HFF-Myc (cell line): ENCODE results near the gene ATMIN.

ENCODE experiments used
- DNase-seq: peaks from one replicate; pipeline ENCODE4 v3.0.0-alpha.2; 2011; ENCODE audit warnings: low read depth; ENCODE audit errors: extremely low read depth
- H3K4me3 ChIP-seq: replicated peaks from 2 replicates; pipeline ENCODE4 v1.5.1; 2011; ENCODE audit warnings: low read depth, mild to moderate bottlenecking, control low read depth, low read length
- TF ChIP-seq, protein P1 (sequence below): IDR thresholded peaks from 2 replicates; pipeline ENCODE4 v1.5.1; 2012; ENCODE audit warnings: mild to moderate bottlenecking, low read depth, low read length, control low read depth; ENCODE audit errors: missing control alignments

The ATMIN gene

DNA sequence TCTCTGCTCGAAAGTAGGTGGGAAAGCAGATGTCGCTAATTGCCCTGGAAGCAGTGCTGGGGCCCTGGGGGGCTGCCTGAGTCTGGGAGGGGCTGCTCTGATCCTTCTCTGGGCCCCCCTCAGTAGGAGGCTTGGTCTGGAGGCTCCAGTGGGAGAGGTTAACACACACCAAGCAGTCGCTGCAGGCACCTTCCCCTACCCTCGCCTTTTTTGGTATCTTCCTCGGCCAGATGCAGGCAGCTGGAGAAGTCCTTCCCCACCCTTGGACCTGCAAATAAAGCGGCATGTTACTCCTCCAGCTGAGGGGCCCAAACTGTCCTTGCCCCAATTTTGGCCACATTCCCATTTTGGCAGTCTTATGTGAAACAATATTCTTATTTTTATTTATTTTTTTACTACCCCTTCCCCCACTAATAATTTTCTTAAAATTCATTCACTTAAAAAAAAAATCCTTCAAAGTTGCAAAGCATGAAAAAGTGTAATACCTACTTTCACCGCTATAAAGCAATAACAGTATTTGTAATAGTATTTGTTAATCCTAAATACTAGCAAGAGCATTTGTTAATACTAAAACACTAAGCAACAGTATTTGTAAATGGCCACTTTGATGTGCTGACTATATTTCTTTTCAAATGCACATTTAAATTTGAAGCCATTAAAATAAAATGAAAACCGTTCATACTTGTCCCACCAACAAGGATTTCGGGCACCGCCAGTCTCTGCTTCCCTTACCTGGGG lies 26.4 kb downstream of the ATMIN start:
- no peak overlapping the region for H3K4me3 ChIP-seq
- TF ChIP-seq, protein P1, sequence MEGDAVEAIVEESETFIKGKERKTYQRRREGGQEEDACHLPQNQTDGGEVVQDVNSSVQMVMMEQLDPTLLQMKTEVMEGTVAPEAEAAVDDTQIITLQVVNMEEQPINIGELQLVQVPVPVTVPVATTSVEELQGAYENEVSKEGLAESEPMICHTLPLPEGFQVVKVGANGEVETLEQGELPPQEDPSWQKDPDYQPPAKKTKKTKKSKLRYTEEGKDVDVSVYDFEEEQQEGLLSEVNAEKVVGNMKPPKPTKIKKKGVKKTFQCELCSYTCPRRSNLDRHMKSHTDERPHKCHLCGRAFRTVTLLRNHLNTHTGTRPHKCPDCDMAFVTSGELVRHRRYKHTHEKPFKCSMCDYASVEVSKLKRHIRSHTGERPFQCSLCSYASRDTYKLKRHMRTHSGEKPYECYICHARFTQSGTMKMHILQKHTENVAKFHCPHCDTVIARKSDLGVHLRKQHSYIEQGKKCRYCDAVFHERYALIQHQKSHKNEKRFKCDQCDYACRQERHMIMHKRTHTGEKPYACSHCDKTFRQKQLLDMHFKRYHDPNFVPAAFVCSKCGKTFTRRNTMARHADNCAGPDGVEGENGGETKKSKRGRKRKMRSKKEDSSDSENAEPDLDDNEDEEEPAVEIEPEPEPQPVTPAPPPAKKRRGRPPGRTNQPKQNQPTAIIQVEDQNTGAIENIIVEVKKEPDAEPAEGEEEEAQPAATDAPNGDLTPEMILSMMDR, result no peak
- no peak for DNase-seq

DNA sequence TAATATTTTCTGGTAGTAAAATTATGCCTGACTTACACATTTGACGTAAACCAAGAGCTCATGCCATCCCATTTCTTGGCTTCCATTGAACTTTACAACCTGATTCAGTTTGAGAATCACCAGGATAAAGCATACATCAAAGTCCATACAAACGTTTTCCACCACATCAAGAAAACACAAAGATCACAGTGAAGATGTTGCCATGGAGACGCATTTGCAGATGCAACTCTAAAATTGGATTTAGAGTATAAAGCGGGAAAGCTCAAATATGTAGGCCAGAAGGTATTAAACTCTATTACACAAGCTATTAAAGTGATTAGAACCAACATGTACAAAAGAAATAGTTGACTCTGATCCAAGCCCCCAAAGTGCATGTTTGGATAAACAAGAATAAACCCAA lies 31.0 kb downstream of the ATMIN start:
- no peak overlapping the region for H3K4me3 ChIP-seq
- DNase-seq, result no peak
- TF ChIP-seq, protein P1, result no peak

DNA sequence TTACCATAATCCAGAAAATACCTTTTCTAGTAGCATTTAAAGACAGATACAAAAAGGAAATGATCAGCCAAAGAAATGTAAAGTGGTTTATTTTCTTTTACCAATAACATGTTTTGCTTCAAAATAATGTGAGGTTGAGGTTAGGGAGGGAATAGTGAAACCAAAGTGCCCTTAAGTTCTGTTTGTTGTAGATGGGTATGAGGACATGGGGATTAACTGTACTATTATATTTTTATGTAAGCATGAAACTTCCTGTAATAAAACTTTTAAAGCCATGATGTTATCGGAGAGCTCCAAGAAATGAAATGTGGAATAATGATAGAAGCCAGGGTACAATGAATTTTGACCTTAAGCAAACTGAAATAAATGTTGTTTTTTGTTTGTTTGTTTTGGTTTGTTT lies 31.5 kb downstream of the ATMIN start:
- TF ChIP-seq, protein P1, result no peak
- H3K4me3 ChIP-seq, result no peak overlapping the region
- no peak for DNase-seq

DNA sequence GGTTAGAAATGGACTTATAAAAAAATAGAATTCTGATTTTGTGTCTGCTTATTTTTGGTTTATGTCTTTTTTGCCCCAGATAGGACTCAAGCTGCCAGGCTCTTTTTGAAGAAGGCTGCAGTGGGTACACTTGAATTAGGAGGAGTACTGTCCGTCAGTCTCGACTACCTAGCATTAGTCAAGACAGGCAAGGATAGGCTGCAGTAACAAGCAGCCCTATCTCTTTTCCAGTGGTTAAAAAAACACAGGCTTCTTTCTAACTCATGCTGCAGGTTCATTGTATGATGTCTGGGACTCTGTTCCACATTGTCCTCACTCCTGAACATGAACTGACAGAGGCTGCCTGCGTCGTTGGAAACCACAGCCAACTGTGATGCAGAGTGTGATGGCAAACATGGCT lies 33.4 kb downstream of the ATMIN start:
- no peak for DNase-seq
- H3K4me3 ChIP-seq, result no peak overlapping the region

DNA sequence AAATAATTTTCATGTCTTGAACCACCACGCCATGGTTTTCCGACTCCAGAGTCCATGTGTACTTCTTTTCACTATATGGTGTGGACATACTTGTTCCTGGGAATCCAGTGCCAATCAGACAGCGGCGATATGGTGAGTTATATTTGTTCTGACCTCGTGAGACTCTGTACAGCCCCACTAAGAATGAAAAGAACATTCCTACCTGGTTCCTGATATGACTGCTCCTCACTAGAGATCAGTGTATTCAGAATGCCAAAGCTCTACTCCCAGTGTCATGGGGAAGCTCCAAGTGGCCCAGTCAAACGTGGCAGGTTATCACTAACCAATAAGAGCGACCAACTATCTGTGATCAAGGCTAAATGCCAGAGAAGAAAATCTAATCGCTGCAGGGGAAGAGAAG lies 35.3 kb downstream of the ATMIN start:
- TF ChIP-seq, protein P1, result no peak
- DNase-seq, result no peak

More for the DNA sequence above, 33.4 kb downstream of the ATMIN start:
- TF ChIP-seq, protein P1, result no peak

DNA sequence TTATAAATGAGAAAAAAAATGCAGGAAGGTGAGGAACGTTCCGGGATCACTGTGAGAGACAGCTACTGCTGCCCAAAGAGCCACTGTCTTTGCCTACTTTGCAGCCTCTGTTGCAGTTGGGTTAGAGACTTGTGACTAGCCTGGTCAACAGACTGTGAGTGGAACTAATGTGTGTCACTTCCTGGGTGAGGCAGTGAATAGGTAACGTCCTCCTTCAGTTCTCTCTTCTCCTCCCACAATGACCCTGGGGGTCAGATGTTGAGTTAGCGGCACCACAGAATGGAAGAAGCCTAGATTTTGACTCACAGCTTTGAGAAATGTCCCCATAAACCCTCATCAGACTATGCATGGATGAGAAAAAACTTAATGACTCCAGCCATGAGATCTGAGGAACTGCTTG lies 36.2 kb downstream of the ATMIN start:
- no peak overlapping the region for H3K4me3 ChIP-seq
- TF ChIP-seq, protein P1, result no peak
- DNase-seq, result no peak

More for the DNA sequence above, 35.3 kb downstream of the ATMIN start:
- H3K4me3 ChIP-seq, result no peak overlapping the region
